K562 (cell line): ENCODE results near the gene FOXN1. TPM values are rescaled to one million over a fixed set of nuclear protein-coding genes. Genes with fewer than 3 reads are reported as not detected.
A peak's percentile ranks its signal among the peaks of the same experiment; 100 is the strongest.

ENCODE experiments used
- ATAC-seq: fragments of 200-7000 bp; cut with Tn5 transposase; 3 replicates; pipeline ENCODE4 v1.9.1; 2020; ENCODE audit warnings: moderate library complexity
- BruUV-seq: library from RNA; stranded (reverse); fragments of 400-500 nt; replicated peaks from 2 replicates; lab custom pipeline; 2021; lab: Mats Ljungman, UMichigan
- CTCF ChIA-PET: fragments of 300-600 bp; formaldehyde crosslinking; extraction: SDS; loops from one replicate; lab custom pipeline; 2021; ENCODE audit warnings: low intra/inter-chr PET ratio; lab: Yijun Ruan, JAX
- POLR2A ChIA-PET: fragments of 300-600, 350-650 bp; sonication (Branson Sonifier 250); formaldehyde crosslinking; extraction: SDS; loops from one replicate; lab custom pipeline; 2021; ENCODE audit warnings: antibody characterized with exemption, inconsistent platforms; lab: Yijun Ruan, JAX
- DNase-seq, 4 experiments: peaks; one replicate each; pipeline versions ENCODE4 v3.0.0 to v3.0.0-alpha.2; 2011 to 2018; ENCODE audit warnings: low spot score in 3 of 4, mixed read lengths in 3 of 4; ENCODE audit errors: extremely low read depth in 1 of 4
- FAIRE-seq: peaks from 2 replicates; lab custom pipeline; 2011; peaks lifted over from hg19 to GRCh38; lab: Jason Lieb, UNC
- H2AFZ ChIP-seq: 2 replicates; pipeline ENCODE4 v1.6.0; 2011; ENCODE audit warnings: low read depth, low read length, control low read depth, inconsistent platforms
- H3K27ac ChIP-seq: fragments of 200-600 bp; 3 replicates; pipeline ENCODE4 v1.8.0; 2011; ENCODE audit warnings: low read depth, mild to moderate bottlenecking, control low read depth, inconsistent platforms, low read length, moderate library complexity, mixed read lengths; ENCODE audit errors: extremely low read depth
- H3K27me3 ChIP-seq, 2 experiments: fragments of 300-600 bp in 1 of 2; 2 replicates in 1 of 2; 3 replicates in 1 of 2; pipeline versions ENCODE4 v1.6.0 to v1.8.0; 2011; ENCODE audit warnings: inconsistent platforms in 2 of 2, low read length in 2 of 2, mild to moderate bottlenecking in 1 of 2, mixed read lengths in 1 of 2, moderate library complexity in 1 of 2; ENCODE audit not compliant: control insufficient read depth in 2 of 2, insufficient read depth in 2 of 2
- H3K36me3 ChIP-seq: fragments of 300-600 bp; 3 replicates; pipeline ENCODE4 v1.8.0; 2011; ENCODE audit warnings: mild to moderate bottlenecking, low read length, inconsistent platforms; ENCODE audit not compliant: control insufficient read depth, insufficient read depth
- H3K4me1 ChIP-seq, 2 experiments: fragments of 200-600 bp in 1 of 2; replicated peaks in 1 of 2; 2 replicates in 1 of 2; 3 replicates in 1 of 2; pipeline versions ENCODE4 v1.5.1 to v1.8.0; 2011; ENCODE audit warnings: inconsistent platforms in 2 of 2, low read length in 2 of 2, mild to moderate bottlenecking in 1 of 2, mixed read lengths in 1 of 2, moderate library complexity in 1 of 2; ENCODE audit not compliant: control insufficient read depth in 2 of 2, insufficient read depth in 2 of 2
- H3K4me2 ChIP-seq: 2 replicates; pipeline ENCODE4 v1.6.1; 2011; ENCODE audit warnings: low read length, control low read depth, inconsistent platforms, mixed read lengths; ENCODE audit not compliant: insufficient read depth
- H3K4me3 ChIP-seq: fragments of 200-600 bp; sonication (generic), shearing (Covaris generic); 2 replicates; pipeline ENCODE4 v1.5.1; 2016; ENCODE audit warnings: control low read depth, inconsistent platforms
- H3K79me2 ChIP-seq: fragments of 200-600 bp; 3 replicates; pipeline ENCODE4 v1.8.0; 2011; ENCODE audit warnings: low read length, inconsistent platforms; ENCODE audit not compliant: control insufficient read depth, insufficient read depth
- H3K9ac ChIP-seq, 2 experiments: 2 replicates each; pipeline versions ENCODE4 v1.6.0 to v1.6.1; 2011; ENCODE audit warnings: low read depth in 2 of 2, low read length in 2 of 2, control low read depth in 1 of 2, inconsistent platforms in 1 of 2, mild to moderate bottlenecking in 1 of 2, mixed read lengths in 1 of 2; ENCODE audit not compliant: insufficient read depth in 1 of 2
- H3K9me1 ChIP-seq: one replicate; pipeline ENCODE4 v1.6.0; 2011; ENCODE audit warnings: inconsistent platforms, mild to moderate bottlenecking, low read length, moderate library complexity; ENCODE audit not compliant: control insufficient read depth, insufficient read depth
- H3K9me3 ChIP-seq: replicated peaks from 2 replicates; pipeline ENCODE4 v1.5.1; 2011; ENCODE audit warnings: low read depth, low read length, inconsistent platforms; ENCODE audit not compliant: control insufficient read depth, insufficient read depth
- H4K20me1 ChIP-seq: replicated peaks from 2 replicates; pipeline ENCODE4 v1.6.1; 2011; ENCODE audit warnings: low read length, inconsistent platforms, mixed read lengths; ENCODE audit not compliant: control insufficient read depth, insufficient read depth
- BCOR ChIP-seq: fragments of 450-650 bp; IDR thresholded peaks from 2 replicates; pipeline ENCODE4 v1.6.1; 2016
- BRD9 ChIP-seq: fragments of 450-650 bp; IDR thresholded peaks from 2 replicates; pipeline ENCODE4 v1.6.1; 2018; ENCODE audit warnings: low read depth; ENCODE audit not compliant: partially characterized antibody
- HDAC2 ChIP-seq: fragments of 450-650 bp; IDR thresholded peaks from 2 replicates; pipeline ENCODE4 v1.6.1; 2016; ENCODE audit warnings: mild to moderate bottlenecking
- NFE2L1 ChIP-seq: fragments of 450-650 bp; IDR thresholded peaks from 2 replicates; pipeline ENCODE4 v1.6.1; 2016; ENCODE audit warnings: missing genetic modification characterization, low read depth, mild to moderate bottlenecking, missing compliant biosample characterization, moderate library complexity, borderline replicate concordance
- PHB2 ChIP-seq: fragments of 450-650 bp; IDR thresholded peaks from 2 replicates; pipeline ENCODE4 v1.6.1; 2017; ENCODE audit warnings: low read depth
- RBM25 ChIP-seq: fragments of 200-400 bp; formaldehyde crosslinking; IDR thresholded peaks from 2 replicates; pipeline ENCODE4 v1.6.1; 2018; ENCODE audit warnings: low read length, low read depth, moderate library complexity; ENCODE audit not compliant: severe bottlenecking
- SMAD1 ChIP-seq: fragments of 150-350 bp; IDR thresholded peaks from 2 replicates; pipeline ENCODE4 v1.6.1; 2014; ENCODE audit warnings: low read length, low read depth; ENCODE audit not compliant: partially characterized antibody
- SMARCA5 ChIP-seq: fragments of 450-650 bp; IDR thresholded peaks from 2 replicates; pipeline ENCODE4 v1.6.1; 2016
- ZFP36 ChIP-seq: fragments of 150-350 bp; IDR thresholded peaks from 2 replicates; pipeline ENCODE4 v1.6.1; 2018; ENCODE audit warnings: low read length, low read depth; ENCODE audit not compliant: partially characterized antibody
- ZNF174 ChIP-seq: fragments of 250-450 bp; sonication (Bioruptor Pico); IDR thresholded peaks from 2 replicates; pipeline ENCODE4 v1.4.0; 2020; ENCODE audit warnings: mild to moderate bottlenecking
- ZNF217 ChIP-seq: sonication (generic); formaldehyde crosslinking; IDR thresholded peaks from 2 replicates; pipeline ENCODE4 v1.8.0; 2022; ENCODE audit warnings: mild to moderate bottlenecking, missing genetic modification reagents
- WGBS: fragments of 100-300 bp; shearing (Covaris generic); methylation state at CpG from one replicate; pipeline ENCODE4 v1.1.6; 2016; ENCODE audit warnings: low coverage, mixed read lengths; ENCODE audit not compliant: insufficient coverage; ENCODE audit errors: missing lambda C conversion rate; 5-methylcytosine and 5-hydroxymethylcytosine counted together
- in situ Hi-C: fragments of 300-500 bp; cut with MboI; formaldehyde crosslinking; loops from 4 replicates; pipeline ENCODE4 v1.15.0; 2018; ENCODE audit warnings: inconsistent platforms, mixed read lengths
- intact Hi-C: fragments of 100-400 bp; cut with micrococcal nuclease; formaldehyde crosslinking; loops from 2 replicates; pipeline ENCODE4 v1.14.2; 2022
- polyA plus RNA-seq, 8 experiments: library from polyadenylated mRNA; depleted of rRNA in 4 of 8; stranded (reverse) in 5 of 8; unstranded in 3 of 8; fragments of >200 nt; fragmentation: Nextera tagmentation in 2 of 8; fragmentation: Illumina TruSeq in 1 of 8; extraction: Ambion mirVana in 2 of 8; extraction: Trizol in 1 of 8; gene quantifications; 2 replicates each; pipeline versions ENCODE4 v1.2.1 to v1.2.3, GENCODE V29; 2011 to 2014; ENCODE audit warnings: inconsistent platforms in 1 of 8, missing spikeins in 1 of 8
- total RNA-seq, 7 experiments: library from RNA; depleted of rRNA in 6 of 7; stranded (reverse); fragments of >200 nt in 6 of 7; fragmentation: Illumina TruSeq in 2 of 7; extraction: Trizol in 2 of 7; gene quantifications; 2 replicates each; pipeline versions ENCODE4 v1.2.1 to v1.2.3, GENCODE V29; 2011 to 2021; ENCODE audit warnings: low replicate concordance in 1 of 7
- TF ChIP-seq, protein P1 (sequence below): fragments of 450-650 bp; conservative IDR thresholded peaks from 2 replicates; pipeline ENCODE4 v1.6.1; 2016; ENCODE audit warnings: missing genetic modification characterization, low read depth, mild to moderate bottlenecking, control low read depth, missing compliant biosample characterization

Gene FOXN1
- total and polyA plus RNA-seq, 9 of the 15 experiments (the other 6 are each of a cell fraction or from before 2014, with no cell fraction given), result not detected

DNA sequence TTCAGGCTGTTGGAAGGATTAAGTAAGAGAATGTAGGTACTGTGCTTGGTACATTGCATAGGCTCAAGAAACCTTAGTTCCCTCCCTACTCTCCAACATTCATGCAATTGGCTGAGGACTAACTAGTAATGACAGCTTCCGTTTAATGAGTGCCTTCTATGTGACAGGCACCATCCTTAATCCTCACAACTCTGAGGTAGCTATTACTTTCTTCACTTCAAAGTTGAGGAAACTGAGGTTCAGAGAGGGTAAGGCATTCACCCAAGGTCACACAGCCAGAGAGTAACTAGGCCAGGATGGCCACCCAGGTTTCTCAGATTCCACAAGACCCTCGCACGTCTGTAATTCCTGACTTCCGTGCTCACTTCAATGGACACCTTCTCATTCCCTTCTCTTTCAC, 24.1 kb downstream of the FOXN1 start:
- no peak overlapping the region for H3K27ac ChIP-seq
- H3K9me3 ChIP-seq, result peaks cover 8% of the 10 kb centered on the region
- ATAC-seq (no peak), FAIRE-seq (no peak), DNase-seq (no peak)
- H3K9ac ChIP-seq, result no peak overlapping the region
- in situ Hi-C loops (no loop called here), intact Hi-C loops (no loop called here)
- H3K4me1 ChIP-seq, result peaks cover 22 to 42% of the 10 kb centered on the region in 2 experiments; a peak in 4 of 5 replicates
- CTCF ChIA-PET, result no interaction called here
- H3K36me3 ChIP-seq, result no peaks in the 10 kb centered on the region
- POLR2A ChIA-PET, result interaction anchor here (0.7 kb wide), 1 partner anchor 722 kb away, joined by 3 read pairs; no protein-coding TSS in a partner anchor
- H3K4me2 ChIP-seq, result no peak overlapping the region
- H3K27me3 ChIP-seq, result peaks cover 5 to 27% of the 10 kb centered on the region in 2 experiments; a peak in 3 of 5 replicates
- 0 out of 2 replicates have a peak, but pooled peaks cover 8% of the 10 kb centered on the region for H4K20me1 ChIP-seq
- no peaks in the 10 kb centered on the region for H3K9me1 ChIP-seq
- H3K4me3 ChIP-seq, result no peak overlapping the region
- WGBS, result 6% methylated on average over 4 of the region's 4 CpGs
- no peak for TF ChIP-seq PHB2
- peak; percentile 43 for TF ChIP-seq BRD9
- TF ChIP-seq, protein P1, sequence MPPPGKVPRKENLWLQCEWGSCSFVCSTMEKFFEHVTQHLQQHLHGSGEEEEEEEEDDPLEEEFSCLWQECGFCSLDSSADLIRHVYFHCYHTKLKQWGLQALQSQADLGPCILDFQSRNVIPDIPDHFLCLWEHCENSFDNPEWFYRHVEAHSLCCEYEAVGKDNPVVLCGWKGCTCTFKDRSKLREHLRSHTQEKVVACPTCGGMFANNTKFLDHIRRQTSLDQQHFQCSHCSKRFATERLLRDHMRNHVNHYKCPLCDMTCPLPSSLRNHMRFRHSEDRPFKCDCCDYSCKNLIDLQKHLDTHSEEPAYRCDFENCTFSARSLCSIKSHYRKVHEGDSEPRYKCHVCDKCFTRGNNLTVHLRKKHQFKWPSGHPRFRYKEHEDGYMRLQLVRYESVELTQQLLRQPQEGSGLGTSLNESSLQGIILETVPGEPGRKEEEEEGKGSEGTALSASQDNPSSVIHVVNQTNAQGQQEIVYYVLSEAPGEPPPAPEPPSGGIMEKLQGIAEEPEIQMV (tag), result no peak
- TF ChIP-seq ZNF217 (CRISPR knock-in tag), result no peak
- no peak for TF ChIP-seq NFE2L1 (tag)
- no peak for TF ChIP-seq ZNF174
- 0 out of 2 replicates have a peak, but pooled peaks have one; percentile 33 for TF ChIP-seq HDAC2
- peak; percentile 59 for TF ChIP-seq BCOR
- TF ChIP-seq ZFP36, result peak; percentile 89
- TF ChIP-seq SMARCA5, result peak; percentile 33; the same call in 1 of the 2 replicates
- TF ChIP-seq RBM25, result peak; percentile 97
- no peak for TF ChIP-seq SMAD1
- no TSS peak for BruUV-seq
- H2AFZ ChIP-seq, result no peak overlapping the region
- H3K79me2 ChIP-seq, result no peaks in the 10 kb centered on the region
